Adrenal gland (tissue), 5 donors: ENCODE data around the gene CREBBP.

Experiments used
- POLR2A ChIP-seq, 2 donors: fragments of 450-650 bp; IDR thresholded peaks; one replicate each; pipeline ENCODE4 v1.6.1; 2017; ENCODE audit warnings: antibody characterized with exemption in 2 of 2, mild to moderate bottlenecking in 2 of 2, moderate library complexity in 1 of 2
- TF ChIP-seq, protein P1 (sequence below), 6 experiments: fragments of 450-650 bp in 4 of 6; fragments of 200-600 bp in 2 of 6; sonication (generic) in 1 of 6; IDR thresholded peaks; 1 replicate in 5 of 6; 2 replicates in 1 of 6; pipeline versions ENCODE4 v1.5.1 to v1.8.0; 2016 to 2021; ENCODE audit warnings: antibody characterized with exemption in 6 of 6, mild to moderate bottlenecking in 2 of 6, moderate library complexity in 1 of 6
- donor health status: DM: no; HTN: no; CAD: no.

DNA sequence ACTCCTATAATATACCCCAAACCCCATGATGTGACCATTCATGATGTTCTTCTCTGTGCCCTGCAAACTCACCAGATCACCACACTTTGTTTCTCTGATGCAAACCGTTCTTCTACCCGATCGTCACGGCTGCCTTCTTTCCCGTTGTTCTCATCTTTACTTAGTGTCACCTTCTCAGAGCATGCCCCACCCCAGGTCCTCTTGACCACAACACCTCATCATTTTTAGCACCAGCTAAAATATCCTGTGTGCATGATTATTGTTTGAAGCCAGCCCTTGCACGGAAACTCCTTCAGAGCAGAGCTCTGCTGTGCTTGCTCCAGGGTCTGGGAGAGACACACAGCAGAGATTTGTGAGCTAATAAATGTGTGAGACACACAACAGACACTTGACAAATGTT lies 38.9 kb upstream of the CREBBP start:
- TF ChIP-seq, protein P1, sequence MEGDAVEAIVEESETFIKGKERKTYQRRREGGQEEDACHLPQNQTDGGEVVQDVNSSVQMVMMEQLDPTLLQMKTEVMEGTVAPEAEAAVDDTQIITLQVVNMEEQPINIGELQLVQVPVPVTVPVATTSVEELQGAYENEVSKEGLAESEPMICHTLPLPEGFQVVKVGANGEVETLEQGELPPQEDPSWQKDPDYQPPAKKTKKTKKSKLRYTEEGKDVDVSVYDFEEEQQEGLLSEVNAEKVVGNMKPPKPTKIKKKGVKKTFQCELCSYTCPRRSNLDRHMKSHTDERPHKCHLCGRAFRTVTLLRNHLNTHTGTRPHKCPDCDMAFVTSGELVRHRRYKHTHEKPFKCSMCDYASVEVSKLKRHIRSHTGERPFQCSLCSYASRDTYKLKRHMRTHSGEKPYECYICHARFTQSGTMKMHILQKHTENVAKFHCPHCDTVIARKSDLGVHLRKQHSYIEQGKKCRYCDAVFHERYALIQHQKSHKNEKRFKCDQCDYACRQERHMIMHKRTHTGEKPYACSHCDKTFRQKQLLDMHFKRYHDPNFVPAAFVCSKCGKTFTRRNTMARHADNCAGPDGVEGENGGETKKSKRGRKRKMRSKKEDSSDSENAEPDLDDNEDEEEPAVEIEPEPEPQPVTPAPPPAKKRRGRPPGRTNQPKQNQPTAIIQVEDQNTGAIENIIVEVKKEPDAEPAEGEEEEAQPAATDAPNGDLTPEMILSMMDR (IDR thresholded peaks at IDR 0.05): no peak
- TF ChIP-seq POLR2A (IDR thresholded peaks at IDR 0.05): no peak
